NCI-H187 (cell line): ENCODE results near the gene TRIM63.

Source experiments
- DNase-seq, 2 experiments: peaks; one replicate each; lab custom pipeline; 2025; lab: John Stamatoyannopoulos, UW

TRIM63 gene

DNA sequence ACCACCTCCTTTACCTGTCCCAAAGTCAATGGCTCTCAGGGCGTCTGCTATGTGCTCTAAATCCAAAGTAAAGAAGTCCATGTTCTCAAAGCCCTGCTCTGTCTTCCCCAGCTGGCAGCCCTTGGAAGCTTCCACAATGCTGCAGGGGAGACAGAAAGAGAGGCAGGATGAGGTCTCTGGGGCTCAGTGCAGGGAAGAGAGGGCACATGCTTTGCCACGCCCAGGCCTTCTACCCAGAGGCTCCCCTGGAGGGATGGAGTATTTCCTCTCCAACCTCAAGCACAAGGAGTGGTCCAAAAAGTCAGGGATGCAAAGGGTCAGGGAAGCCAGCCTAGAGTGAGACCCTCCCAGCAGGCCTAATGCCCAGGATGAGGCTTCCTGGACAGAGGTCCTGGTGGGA, 10.2 kb downstream of the TRIM63 start:
- DNase-seq = no peak

DNA sequence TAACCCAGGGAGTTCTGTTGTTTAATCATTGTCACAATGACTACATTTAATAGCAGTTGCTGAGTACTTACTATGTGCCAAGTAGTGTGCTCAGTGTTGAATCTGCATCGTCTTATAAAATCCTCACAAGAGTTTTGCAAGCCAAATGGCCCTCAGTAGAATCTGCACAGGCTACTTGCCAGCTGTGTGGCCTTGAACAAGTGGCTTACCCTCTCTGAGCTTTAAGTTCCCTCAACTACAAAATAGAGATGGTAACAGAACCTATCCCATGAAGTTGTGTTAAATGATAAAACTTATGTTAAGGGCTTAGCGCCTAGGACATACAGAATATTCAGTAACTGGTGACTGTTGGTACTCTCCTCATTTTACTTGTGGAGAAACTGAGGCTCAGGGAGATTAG, 12.4 kb downstream of the TRIM63 start:
- DNase-seq = no peak

DNA sequence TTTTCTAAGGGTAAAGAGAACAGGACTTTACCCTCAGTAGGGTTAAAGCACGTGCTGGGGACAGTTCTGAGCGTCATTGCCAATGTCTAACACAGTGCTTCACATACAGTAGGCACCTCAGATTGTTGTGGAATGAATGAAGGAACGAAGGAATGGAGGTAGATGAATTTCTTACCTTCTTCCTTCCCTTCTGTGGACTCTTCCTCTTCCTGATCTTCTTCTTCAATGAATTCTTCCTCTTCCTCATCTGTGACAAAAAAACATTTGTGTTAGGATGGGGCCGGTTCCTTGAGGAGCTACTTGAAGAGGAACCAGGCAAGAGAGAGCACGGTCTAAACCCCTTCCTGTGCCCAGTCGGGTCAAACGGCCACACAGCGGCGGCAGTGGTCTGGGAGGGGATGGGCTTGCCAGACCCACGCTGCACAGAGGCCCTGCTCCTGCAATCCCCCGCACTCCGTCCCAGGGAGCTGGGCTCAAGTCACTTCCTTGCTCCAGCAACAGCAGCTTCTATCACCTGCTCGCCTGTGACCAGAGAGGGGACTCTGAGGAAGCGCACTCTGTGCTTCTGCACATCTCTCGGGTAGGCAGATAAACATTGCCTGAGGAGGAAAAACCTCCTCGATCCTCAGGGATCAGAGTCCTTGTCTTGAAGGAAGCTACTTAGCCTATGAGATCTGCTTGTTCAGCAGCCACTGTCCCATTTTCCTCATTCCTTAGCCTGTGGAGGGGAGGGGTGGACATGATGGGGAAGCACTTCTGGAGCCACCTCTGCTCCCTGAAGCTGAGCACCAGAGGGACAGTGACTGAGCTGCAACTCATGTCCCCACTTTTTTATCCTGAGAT, 13.5 kb downstream of the TRIM63 start:
- no peak for DNase-seq

GRCh38 chr1:26050248-26050640, 17.2 kb downstream of the TRIM63 start:
- no peak for DNase-seq

- DNase-seq = no peak
These were observed 17.7 kb downstream of the TRIM63 start for GRCh38 chr1:26049531-26050247.

DNA sequence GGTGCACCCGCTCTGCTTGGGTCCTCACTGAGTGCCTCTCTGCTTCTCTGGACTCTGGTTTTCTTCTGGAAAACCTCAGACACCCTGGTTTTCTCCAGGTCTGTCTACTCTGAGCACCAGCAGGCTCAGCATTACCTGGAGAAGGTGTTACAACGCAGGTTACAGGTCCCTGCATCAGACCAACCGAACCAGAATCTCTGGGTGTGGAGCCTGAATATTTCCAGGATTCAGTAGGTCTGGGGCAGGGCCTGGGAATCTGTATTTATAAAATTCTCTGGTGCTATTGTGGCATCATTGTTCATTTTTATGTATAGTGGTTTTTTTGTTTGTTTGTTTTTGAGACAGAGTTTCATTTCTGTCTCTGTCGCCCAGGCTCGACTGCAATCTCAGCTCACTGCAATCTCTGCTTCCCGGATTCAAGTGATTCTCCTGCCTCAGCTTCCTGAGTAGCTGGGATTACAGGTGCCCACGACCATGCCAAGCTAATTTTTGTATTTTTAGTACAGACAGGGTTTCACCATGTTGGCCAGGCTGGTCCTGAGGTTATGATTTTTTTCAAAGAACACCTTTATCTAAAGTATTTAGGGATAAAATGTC, 20.1 kb downstream of the TRIM63 start:
- DNase-seq = no peak

GRCh38 chr1:26046246-26047095, 21.0 kb downstream of the TRIM63 start:
- DNase-seq = no peak

DNA sequence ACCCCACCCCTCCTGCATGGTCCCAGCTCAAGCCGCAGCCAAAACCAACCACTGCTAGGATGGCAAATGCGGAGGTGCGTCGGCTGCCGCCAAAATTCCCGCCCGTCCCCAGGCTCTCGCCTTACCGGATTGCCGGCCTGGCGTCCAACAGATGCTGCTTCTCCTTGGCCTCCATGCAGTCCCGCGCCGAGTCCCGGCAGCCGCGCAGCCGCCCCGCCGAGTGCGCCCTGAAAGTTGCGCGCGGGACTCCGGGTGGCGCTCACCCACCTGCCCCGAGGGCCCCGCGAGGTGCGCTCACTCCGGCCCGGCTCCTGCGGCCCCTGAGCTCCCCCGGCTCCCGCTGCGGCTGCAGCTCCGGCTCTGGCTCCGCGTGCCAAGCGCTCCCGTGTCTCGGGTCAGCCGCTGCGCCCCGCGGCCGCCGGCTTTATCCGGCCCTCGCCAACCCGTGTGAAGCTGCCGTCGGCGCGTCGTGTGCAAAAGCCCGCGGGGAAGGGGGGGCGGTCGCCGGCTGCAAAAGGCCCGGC, 21.6 kb downstream of the TRIM63 start, which contains the start of gene SLC30A2:
SLC30A2 (minus strand) TSS at position 397 of the 524 bp plus-strand sequence; CDS start at position 175, 222 bp downstream.
- DNase-seq = no peak

DNA sequence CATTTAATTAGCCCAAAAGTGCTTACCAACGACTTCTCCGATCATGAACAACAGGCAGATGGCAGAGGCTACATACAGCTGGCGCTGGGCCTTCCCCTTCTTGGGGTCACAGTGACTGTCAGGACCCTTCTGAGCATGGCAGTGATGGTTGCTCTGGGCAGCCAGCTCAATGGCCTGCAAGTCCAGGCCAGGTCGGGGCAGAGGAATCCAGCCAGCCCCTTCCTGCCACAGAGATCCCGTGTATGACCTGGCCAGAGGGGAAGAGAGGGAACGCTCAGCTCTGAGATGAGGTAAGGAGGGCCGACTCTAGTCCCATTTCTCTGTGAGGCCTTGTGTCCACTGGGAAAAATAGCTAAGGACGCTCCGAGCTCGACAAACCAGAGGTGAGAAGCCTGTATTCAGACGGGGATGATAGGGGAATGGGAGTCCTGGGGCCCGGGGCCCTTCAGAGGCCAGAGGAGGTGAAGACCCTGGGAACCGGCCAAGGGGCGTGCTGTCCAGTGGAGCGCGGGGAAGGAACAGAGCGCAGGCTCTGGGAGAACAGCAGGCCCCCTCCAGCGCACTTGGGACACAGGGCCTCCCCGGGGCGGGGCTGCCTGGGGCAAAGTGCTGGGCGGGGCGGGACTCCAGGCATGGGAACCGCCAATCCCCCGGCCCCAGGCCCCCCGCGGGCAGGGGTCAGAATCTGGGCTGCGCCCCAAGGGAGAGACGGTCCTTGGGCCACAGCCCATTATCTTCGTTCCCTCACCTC, 22.3 kb downstream of the TRIM63 start:
- DNase-seq = no peak

DNA sequence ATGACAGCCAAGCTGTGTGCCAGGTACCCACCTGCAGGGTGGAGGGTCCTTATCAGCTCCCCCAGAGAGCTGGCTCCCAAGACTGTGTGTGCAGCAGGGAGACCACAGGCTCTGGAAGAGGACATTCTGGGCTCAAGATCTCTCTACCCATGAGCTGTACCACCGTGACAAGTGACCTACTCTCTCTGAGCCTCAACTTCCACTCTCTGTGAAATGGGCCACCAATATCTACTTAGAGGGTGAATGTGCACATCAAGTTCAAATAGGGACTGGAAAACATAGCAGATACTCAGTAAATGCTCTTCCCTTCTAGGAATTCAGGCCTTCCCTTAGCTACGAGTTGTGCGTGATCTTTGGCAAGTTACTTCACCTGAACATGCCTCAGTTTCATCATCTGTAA, 23.0 kb downstream of the TRIM63 start:
- DNase-seq = no peak

DNA sequence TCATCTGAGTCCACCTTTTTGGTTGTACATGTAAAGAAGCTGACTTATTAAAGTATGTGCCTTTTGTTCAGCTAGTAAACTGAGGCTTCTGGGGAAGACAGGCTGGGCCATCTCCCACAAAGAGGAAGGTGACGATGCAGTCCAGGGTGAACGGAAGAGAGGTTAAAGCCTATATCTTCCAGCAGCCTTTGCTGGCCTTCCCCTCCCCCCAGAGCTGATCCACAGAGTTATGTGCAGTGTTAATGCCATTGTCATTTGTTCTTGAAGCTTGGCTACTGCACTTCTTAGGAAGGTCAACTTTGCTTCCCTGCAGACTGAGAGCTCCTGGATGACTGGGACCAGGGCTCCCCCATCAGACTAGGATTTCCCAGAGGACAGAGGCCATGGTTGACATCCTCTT, 23.7 kb downstream of the TRIM63 start:
- DNase-seq = no peak

DNA sequence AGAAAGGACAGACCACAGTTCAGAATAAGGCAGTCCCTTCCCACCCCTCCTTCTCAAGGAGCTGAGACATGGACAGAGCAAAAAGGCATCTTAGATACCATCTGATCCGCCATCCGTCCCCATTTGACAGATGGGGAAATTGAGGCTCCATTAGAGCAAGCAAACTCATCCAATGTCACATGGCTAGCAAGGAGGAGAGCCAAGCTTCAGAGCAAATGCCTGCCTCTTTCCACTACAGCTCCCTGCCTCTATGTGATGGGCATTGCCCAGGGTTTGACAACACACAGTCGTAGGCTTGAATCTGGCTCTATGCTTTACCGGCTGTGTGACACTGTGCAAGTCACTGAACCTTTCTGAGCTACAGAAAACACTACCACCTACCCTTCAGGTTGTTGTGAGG, 25.5 kb downstream of the TRIM63 start:
- DNase-seq = no peak

DNA sequence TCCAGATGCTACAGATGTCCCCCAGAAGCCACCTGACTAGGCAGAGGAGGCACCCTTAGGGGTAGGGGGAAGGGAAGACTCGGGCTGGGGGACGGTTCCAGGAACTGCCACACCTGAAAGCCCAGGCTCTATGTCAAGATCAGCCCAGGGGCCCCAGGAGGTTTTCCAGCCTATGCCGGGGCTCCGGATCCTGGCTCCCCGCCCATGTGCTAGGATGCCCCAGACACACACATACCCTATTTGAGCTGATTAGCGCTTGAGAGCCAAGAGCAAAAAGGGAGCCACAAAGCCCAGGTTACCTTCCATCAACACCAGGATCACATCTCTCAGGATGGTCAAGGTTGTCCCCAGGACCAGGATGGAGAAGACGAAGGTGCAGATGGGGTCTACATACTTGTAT, 26.0 kb downstream of the TRIM63 start:
- no peak for DNase-seq

- no peak for DNase-seq
These were observed 28.5 kb downstream of the TRIM63 start for GRCh38 chr1:26038904-26039303.

DNA sequence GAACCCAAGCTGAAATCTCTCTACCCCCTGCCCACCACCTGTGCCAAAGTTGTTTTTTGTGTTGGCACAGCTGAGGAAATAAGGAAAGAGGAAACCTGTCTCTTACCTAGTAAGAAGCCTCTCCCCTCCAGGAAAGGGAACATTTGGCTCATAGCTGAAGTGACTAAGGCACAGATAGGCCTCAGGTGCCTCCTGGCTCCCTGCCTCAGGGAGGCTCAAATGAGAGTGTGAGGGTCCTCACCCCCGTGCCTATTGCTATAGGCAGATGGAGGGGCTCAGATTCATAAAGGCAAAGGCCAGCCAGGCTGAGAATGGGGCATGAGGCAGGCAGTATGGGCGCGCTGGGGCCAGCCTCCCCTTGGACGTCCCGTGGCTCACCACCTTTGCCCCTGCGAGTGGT, 29.0 kb downstream of the TRIM63 start:
- no peak for DNase-seq

DNA sequence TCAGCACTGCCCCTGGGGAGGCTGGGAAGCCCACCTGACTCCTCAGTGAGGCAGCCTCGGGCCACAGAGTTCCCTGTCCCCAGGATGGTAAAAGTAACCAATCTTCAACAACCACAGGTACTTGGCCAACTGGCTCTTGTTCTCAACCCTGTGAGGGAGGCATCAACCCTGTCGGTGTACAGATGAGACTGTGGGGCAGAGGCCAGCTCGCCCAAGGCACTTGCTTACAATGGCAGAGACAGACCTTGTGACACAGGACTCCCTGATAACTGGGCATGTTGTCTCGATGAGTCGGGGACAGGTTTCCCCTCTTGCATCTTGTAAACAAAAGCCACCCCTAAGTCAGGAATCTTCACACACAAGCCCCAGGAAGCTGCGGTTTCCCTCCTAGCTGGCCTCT, 29.5 kb downstream of the TRIM63 start:
- DNase-seq = no peak

- DNase-seq = no peak
These were observed 30.6 kb downstream of the TRIM63 start for GRCh38 chr1:26036756-26037281.

GRCh38 chr1:26035959-26036755, 31.3 kb downstream of the TRIM63 start:
- peak; percentile 29 to 45 for DNase-seq

GRCh38 chr1:26035203-26035958, 32.0 kb downstream of the TRIM63 start:
- peak; percentile 68 to 87 for DNase-seq
